HEK293 (cell line): ENCODE measurements around the gene ZNF223.

Experiments used
- GLIS1 ChIP-seq: fragments of 450-650 bp; formaldehyde crosslinking; IDR thresholded peaks from 2 replicates; pipeline ENCODE4 v1.5.1; 2016; ENCODE audit warnings: missing biosample characterization, missing genetic modification characterization
- SCRT2 ChIP-seq: fragments of 450-650 bp; formaldehyde crosslinking; IDR thresholded peaks from 2 replicates; pipeline ENCODE4 v1.5.1; 2016; ENCODE audit warnings: missing biosample characterization, missing genetic modification characterization
- TRIM28 ChIP-seq: IDR thresholded peaks from 2 replicates; pipeline ENCODE4 v1.6.1; 2011; ENCODE audit warnings: low read length, control low read depth, borderline replicate concordance
- ZBTB17 ChIP-seq: fragments of 450-650 bp; formaldehyde crosslinking; IDR thresholded peaks from 2 replicates; pipeline ENCODE4 v1.5.1; 2016; ENCODE audit warnings: missing biosample characterization, missing genetic modification characterization
- ZEB2 ChIP-seq: fragments of 450-650 bp; formaldehyde crosslinking; IDR thresholded peaks from 2 replicates; pipeline ENCODE4 v1.5.1; 2016; ENCODE audit warnings: missing biosample characterization, missing genetic modification characterization
- ZFP41 ChIP-seq: fragments of 450-650 bp; formaldehyde crosslinking; IDR thresholded peaks from 2 replicates; pipeline ENCODE4 v1.5.1; 2016; ENCODE audit warnings: missing biosample characterization, missing genetic modification characterization, borderline replicate concordance
- ZNF133 ChIP-seq: fragments of 450-650 bp; formaldehyde crosslinking; IDR thresholded peaks from 2 replicates; pipeline ENCODE4 v1.5.1; 2016; ENCODE audit warnings: missing biosample characterization, missing genetic modification characterization
- ZNF2 ChIP-seq: fragments of 450-650 bp; formaldehyde crosslinking; IDR thresholded peaks from 2 replicates; pipeline ENCODE4 v1.5.1; 2016; ENCODE audit warnings: missing biosample characterization, missing genetic modification characterization
- ZNF239 ChIP-seq: fragments of 450-650 bp; formaldehyde crosslinking; IDR thresholded peaks from 2 replicates; pipeline ENCODE4 v1.5.1; 2016; ENCODE audit warnings: missing biosample characterization, missing genetic modification characterization
- ZNF266 ChIP-seq: fragments of 450-650 bp; formaldehyde crosslinking; IDR thresholded peaks from 2 replicates; pipeline ENCODE4 v1.5.1; 2016; ENCODE audit warnings: missing biosample characterization, missing genetic modification characterization, low read depth
- ZNF600 ChIP-seq: fragments of 450-650 bp; formaldehyde crosslinking; IDR thresholded peaks from 2 replicates; pipeline ENCODE4 v1.5.1; 2016; ENCODE audit warnings: missing biosample characterization, missing genetic modification characterization
- ZNF624 ChIP-seq: fragments of 450-650 bp; formaldehyde crosslinking; IDR thresholded peaks from 2 replicates; pipeline ENCODE4 v1.5.1; 2017; ENCODE audit warnings: missing biosample characterization, missing genetic modification characterization
- ZNF776 ChIP-seq: fragments of 450-650 bp; formaldehyde crosslinking; IDR thresholded peaks from 2 replicates; pipeline ENCODE4 v1.5.0; 2017; ENCODE audit warnings: missing biosample characterization, missing genetic modification characterization, borderline replicate concordance
- ZNF791 ChIP-seq: fragments of 450-650 bp; formaldehyde crosslinking; IDR thresholded peaks from 2 replicates; pipeline ENCODE4 v1.5.1; 2016; ENCODE audit warnings: missing biosample characterization, missing genetic modification characterization
- ZSCAN16 ChIP-seq: fragments of 450-650 bp; formaldehyde crosslinking; IDR thresholded peaks from 2 replicates; pipeline ENCODE4 v1.5.1; 2016; ENCODE audit warnings: missing biosample characterization, missing genetic modification characterization
- TF ChIP-seq, protein P1 (sequence below): fragments of 450-650 bp; formaldehyde crosslinking; IDR thresholded peaks from 2 replicates; pipeline ENCODE4 v1.5.1; 2017; ENCODE audit warnings: missing biosample characterization, missing genetic modification characterization
- TF ChIP-seq, protein P2 (sequence below): fragments of 450-650 bp; formaldehyde crosslinking; IDR thresholded peaks from 2 replicates; pipeline ENCODE4 v1.5.1; 2016; ENCODE audit warnings: missing biosample characterization, missing genetic modification characterization
- TF ChIP-seq, protein P3 (sequence below): fragments of 450-650 bp; formaldehyde crosslinking; IDR thresholded peaks from 2 replicates; pipeline ENCODE4 v1.5.1; 2016; ENCODE audit warnings: missing biosample characterization, missing genetic modification characterization
- TF ChIP-seq, protein P4 (sequence below): fragments of 450-650 bp; formaldehyde crosslinking; IDR thresholded peaks from 2 replicates; pipeline ENCODE4 v1.5.1; 2016; ENCODE audit warnings: missing biosample characterization, missing genetic modification characterization
- TF ChIP-seq, protein P5 (sequence below): fragments of 450-650 bp; formaldehyde crosslinking; IDR thresholded peaks from 2 replicates; pipeline ENCODE4 v1.5.1; 2017; ENCODE audit warnings: missing biosample characterization, mild to moderate bottlenecking, missing genetic modification characterization, moderate library complexity
- TF ChIP-seq, protein P6 (sequence below): fragments of 450-650 bp; formaldehyde crosslinking; IDR thresholded peaks from 2 replicates; pipeline ENCODE4 v1.5.1; 2016; ENCODE audit warnings: missing biosample characterization, missing genetic modification characterization
- TF ChIP-seq, protein P7 (sequence below): fragments of 450-650 bp; formaldehyde crosslinking; IDR thresholded peaks from 2 replicates; pipeline ENCODE4 v1.5.1; 2016; ENCODE audit warnings: missing biosample characterization, missing genetic modification characterization, borderline replicate concordance

Gene ZNF223

DNA sequence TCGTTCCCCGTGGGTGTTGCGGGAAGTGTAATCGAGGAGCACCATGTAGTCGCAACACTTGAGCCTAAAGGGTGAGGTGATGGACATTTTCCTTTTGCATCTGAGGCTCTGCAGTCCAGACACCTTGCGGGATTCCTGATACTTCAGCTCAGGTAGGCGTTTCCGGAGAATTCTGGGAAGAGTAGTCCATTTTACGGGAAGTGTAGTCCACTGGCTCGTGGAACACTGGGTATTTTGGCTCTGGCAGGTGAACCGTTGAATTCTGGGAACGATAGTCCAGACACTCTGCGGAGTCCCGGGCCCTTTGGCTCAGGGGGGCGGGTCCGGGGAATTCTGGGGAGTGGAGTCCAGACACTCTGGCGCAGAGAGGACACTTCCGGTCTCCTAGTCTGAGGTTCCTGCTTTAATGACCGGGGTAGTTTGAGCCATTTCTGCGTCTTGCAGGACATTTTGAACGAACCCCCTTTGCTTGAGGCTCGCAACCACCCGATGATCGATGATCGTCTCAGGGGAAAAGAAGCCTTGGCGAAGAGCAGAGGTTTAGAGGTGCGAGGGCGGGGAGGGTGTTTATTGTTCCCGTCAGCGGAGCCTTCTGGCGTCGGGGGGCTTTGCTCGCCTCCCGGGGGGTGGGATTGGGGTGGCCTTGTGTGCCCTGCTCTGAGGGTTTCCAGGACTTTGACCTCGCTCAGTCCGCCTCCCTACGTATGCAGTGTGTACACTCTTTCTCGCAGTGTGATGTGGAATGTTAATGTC lies at the start of gene ZNF223 (continued):
- TF ChIP-seq TRIM28 (peak; percentile 64; the same call in 1 of the 2 replicates), ZNF2 (tag by site-specific recombination) (peak; percentile 47; the same call in 1 of the 2 replicates), ZFP41 (tag by site-specific recombination) (no peak), ZNF624 (no peak), ZNF776 (tag by site-specific recombination) (no peak), ZEB2 (tag by site-specific recombination) (peak; percentile 99), ZNF600 (tag by site-specific recombination) (peak; percentile 76), GLIS1 (tag by site-specific recombination) (peak; percentile 91), ZBTB17 (tag by site-specific recombination) (peak; percentile 100), ZNF133 (tag by site-specific recombination) (no peak), ZSCAN16 (0 out of 2 replicates have a peak, but pooled peaks have one; percentile 24), ZNF266 (no peak), SCRT2 (peak; percentile 97), ZNF791 (tag by site-specific recombination) (peak; percentile 12; the same call in 1 of the 2 replicates), ZNF239 (tag by site-specific recombination) (0 out of 2 replicates have a peak, but pooled peaks have one; percentile 31)
- TF ChIP-seq, protein P1, sequence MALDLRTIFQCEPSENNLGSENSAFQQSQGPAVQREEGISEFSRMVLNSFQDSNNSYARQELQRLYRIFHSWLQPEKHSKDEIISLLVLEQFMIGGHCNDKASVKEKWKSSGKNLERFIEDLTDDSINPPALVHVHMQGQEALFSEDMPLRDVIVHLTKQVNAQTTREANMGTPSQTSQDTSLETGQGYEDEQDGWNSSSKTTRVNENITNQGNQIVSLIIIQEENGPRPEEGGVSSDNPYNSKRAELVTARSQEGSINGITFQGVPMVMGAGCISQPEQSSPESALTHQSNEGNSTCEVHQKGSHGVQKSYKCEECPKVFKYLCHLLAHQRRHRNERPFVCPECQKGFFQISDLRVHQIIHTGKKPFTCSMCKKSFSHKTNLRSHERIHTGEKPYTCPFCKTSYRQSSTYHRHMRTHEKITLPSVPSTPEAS (tag by site-specific recombination) = peak; percentile 11; the same call in 1 of the 2 replicates
- TF ChIP-seq, protein P2, sequence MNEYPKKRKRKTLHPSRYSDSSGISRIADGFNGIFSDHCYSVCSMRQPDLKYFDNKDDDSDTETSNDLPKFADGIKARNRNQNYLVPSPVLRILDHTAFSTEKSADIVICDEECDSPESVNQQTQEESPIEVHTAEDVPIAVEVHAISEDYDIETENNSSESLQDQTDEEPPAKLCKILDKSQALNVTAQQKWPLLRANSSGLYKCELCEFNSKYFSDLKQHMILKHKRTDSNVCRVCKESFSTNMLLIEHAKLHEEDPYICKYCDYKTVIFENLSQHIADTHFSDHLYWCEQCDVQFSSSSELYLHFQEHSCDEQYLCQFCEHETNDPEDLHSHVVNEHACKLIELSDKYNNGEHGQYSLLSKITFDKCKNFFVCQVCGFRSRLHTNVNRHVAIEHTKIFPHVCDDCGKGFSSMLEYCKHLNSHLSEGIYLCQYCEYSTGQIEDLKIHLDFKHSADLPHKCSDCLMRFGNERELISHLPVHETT (tag by site-specific recombination) = peak; percentile 81
- TF ChIP-seq, protein P3, sequence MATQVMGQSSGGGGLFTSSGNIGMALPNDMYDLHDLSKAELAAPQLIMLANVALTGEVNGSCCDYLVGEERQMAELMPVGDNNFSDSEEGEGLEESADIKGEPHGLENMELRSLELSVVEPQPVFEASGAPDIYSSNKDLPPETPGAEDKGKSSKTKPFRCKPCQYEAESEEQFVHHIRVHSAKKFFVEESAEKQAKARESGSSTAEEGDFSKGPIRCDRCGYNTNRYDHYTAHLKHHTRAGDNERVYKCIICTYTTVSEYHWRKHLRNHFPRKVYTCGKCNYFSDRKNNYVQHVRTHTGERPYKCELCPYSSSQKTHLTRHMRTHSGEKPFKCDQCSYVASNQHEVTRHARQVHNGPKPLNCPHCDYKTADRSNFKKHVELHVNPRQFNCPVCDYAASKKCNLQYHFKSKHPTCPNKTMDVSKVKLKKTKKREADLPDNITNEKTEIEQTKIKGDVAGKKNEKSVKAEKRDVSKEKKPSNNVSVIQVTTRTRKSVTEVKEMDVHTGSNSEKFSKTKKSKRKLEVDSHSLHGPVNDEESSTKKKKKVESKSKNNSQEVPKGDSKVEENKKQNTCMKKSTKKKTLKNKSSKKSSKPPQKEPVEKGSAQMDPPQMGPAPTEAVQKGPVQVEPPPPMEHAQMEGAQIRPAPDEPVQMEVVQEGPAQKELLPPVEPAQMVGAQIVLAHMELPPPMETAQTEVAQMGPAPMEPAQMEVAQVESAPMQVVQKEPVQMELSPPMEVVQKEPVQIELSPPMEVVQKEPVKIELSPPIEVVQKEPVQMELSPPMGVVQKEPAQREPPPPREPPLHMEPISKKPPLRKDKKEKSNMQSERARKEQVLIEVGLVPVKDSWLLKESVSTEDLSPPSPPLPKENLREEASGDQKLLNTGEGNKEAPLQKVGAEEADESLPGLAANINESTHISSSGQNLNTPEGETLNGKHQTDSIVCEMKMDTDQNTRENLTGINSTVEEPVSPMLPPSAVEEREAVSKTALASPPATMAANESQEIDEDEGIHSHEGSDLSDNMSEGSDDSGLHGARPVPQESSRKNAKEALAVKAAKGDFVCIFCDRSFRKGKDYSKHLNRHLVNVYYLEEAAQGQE = peak; percentile 18
- TF ChIP-seq, protein P4, sequence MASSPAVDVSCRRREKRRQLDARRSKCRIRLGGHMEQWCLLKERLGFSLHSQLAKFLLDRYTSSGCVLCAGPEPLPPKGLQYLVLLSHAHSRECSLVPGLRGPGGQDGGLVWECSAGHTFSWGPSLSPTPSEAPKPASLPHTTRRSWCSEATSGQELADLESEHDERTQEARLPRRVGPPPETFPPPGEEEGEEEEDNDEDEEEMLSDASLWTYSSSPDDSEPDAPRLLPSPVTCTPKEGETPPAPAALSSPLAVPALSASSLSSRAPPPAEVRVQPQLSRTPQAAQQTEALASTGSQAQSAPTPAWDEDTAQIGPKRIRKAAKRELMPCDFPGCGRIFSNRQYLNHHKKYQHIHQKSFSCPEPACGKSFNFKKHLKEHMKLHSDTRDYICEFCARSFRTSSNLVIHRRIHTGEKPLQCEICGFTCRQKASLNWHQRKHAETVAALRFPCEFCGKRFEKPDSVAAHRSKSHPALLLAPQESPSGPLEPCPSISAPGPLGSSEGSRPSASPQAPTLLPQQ = 0 out of 2 replicates have a peak, but pooled peaks have one; percentile 57
- TF ChIP-seq, protein P5, sequence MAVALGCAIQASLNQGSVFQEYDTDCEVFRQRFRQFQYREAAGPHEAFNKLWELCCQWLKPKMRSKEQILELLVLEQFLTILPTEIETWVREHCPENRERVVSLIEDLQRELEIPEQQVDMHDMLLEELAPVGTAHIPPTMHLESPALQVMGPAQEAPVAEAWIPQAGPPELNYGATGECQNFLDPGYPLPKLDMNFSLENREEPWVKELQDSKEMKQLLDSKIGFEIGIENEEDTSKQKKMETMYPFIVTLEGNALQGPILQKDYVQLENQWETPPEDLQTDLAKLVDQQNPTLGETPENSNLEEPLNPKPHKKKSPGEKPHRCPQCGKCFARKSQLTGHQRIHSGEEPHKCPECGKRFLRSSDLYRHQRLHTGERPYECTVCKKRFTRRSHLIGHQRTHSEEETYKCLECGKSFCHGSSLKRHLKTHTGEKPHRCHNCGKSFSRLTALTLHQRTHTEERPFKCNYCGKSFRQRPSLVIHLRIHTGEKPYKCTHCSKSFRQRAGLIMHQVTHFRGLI (tag by site-specific recombination) = no peak; the same call in 1 of the 2 replicates
- TF ChIP-seq, protein P6, sequence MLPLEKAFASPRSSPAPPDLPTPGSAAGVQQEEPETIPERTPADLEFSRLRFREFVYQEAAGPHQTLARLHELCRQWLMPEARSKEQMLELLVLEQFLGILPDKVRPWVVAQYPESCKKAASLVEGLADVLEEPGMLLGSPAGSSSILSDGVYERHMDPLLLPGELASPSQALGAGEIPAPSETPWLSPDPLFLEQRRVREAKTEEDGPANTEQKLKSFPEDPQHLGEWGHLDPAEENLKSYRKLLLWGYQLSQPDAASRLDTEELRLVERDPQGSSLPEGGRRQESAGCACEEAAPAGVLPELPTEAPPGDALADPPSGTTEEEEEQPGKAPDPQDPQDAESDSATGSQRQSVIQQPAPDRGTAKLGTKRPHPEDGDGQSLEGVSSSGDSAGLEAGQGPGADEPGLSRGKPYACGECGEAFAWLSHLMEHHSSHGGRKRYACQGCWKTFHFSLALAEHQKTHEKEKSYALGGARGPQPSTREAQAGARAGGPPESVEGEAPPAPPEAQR = no peak
- TF ChIP-seq, protein P7, sequence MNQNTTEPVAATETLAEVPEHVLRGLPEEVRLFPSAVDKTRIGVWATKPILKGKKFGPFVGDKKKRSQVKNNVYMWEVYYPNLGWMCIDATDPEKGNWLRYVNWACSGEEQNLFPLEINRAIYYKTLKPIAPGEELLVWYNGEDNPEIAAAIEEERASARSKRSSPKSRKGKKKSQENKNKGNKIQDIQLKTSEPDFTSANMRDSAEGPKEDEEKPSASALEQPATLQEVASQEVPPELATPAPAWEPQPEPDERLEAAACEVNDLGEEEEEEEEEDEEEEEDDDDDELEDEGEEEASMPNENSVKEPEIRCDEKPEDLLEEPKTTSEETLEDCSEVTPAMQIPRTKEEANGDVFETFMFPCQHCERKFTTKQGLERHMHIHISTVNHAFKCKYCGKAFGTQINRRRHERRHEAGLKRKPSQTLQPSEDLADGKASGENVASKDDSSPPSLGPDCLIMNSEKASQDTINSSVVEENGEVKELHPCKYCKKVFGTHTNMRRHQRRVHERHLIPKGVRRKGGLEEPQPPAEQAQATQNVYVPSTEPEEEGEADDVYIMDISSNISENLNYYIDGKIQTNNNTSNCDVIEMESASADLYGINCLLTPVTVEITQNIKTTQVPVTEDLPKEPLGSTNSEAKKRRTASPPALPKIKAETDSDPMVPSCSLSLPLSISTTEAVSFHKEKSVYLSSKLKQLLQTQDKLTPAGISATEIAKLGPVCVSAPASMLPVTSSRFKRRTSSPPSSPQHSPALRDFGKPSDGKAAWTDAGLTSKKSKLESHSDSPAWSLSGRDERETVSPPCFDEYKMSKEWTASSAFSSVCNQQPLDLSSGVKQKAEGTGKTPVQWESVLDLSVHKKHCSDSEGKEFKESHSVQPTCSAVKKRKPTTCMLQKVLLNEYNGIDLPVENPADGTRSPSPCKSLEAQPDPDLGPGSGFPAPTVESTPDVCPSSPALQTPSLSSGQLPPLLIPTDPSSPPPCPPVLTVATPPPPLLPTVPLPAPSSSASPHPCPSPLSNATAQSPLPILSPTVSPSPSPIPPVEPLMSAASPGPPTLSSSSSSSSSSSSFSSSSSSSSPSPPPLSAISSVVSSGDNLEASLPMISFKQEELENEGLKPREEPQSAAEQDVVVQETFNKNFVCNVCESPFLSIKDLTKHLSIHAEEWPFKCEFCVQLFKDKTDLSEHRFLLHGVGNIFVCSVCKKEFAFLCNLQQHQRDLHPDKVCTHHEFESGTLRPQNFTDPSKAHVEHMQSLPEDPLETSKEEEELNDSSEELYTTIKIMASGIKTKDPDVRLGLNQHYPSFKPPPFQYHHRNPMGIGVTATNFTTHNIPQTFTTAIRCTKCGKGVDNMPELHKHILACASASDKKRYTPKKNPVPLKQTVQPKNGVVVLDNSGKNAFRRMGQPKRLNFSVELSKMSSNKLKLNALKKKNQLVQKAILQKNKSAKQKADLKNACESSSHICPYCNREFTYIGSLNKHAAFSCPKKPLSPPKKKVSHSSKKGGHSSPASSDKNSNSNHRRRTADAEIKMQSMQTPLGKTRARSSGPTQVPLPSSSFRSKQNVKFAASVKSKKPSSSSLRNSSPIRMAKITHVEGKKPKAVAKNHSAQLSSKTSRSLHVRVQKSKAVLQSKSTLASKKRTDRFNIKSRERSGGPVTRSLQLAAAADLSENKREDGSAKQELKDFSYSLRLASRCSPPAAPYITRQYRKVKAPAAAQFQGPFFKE = no peak
